ENCODE measurements around the gene SERPINC1. TPM values are rescaled to one million over a fixed set of nuclear protein-coding genes. Genes with fewer than 3 reads are reported as not detected.
"Not testable (repeated sequence)": the region's sequence is repeated elsewhere in the genome, so short reads cannot be mapped to it uniquely, and the experiment has no call there.

Gene SERPINC1
- total RNA-seq, 2 donors from 2014 or later = not detected

- TF ChIP-seq, protein P1, sequence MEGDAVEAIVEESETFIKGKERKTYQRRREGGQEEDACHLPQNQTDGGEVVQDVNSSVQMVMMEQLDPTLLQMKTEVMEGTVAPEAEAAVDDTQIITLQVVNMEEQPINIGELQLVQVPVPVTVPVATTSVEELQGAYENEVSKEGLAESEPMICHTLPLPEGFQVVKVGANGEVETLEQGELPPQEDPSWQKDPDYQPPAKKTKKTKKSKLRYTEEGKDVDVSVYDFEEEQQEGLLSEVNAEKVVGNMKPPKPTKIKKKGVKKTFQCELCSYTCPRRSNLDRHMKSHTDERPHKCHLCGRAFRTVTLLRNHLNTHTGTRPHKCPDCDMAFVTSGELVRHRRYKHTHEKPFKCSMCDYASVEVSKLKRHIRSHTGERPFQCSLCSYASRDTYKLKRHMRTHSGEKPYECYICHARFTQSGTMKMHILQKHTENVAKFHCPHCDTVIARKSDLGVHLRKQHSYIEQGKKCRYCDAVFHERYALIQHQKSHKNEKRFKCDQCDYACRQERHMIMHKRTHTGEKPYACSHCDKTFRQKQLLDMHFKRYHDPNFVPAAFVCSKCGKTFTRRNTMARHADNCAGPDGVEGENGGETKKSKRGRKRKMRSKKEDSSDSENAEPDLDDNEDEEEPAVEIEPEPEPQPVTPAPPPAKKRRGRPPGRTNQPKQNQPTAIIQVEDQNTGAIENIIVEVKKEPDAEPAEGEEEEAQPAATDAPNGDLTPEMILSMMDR (IDR thresholded peaks at IDR 0.05) = no peak
- Histone ChIP-seq H3K9me3 (no peaks in the 10 kb centered on the region), H3K4me1 (ENCODE audit: control insufficient read depth in 1 of 2, low read depth in 2 of 2) (peaks cover 0 to under 1% of the 10 kb centered on the region in 2 donors), H3K27me3 (replicated peaks; ENCODE audit: insufficient read depth) (no peaks in the 10 kb centered on the region), H3K4me3 (no peak overlapping the region), H3K27ac (no peak overlapping the region), H3K36me3 (peaks cover 24% of the 10 kb centered on the region)
- ATAC-seq (ENCODE audit: insufficient number of reproducible peaks, low FRiP score, low read depth) = no peak
- no peak for DNase-seq (ENCODE audit: low spot score)
These were observed 57.1 kb downstream of the SERPINC1 start for GRCh38 chr1:173860065-173860464.

DNA sequence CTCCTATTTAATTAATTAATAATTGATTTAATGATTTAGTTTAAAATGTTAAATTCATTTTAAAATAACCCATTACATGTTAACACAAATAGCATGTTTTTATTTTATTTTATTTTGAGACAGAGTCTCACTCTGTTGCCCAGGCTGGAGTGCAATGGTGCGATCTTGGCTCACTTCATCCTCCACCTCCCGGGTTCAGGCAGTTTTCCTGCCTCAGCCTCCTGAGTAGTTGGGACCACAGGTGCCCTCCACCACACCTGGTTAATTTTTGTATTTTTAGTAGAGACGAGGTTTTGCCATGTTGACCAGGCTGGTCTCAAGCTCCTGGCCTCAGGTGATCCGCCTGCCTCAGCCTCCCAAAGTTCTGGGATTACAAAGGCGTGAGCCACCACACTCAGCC, 57.6 kb downstream of the SERPINC1 start:
- ATAC-seq (ENCODE audit: insufficient number of reproducible peaks, low FRiP score, low read depth); H3K27ac ChIP-seq; DNase-seq (ENCODE audit: low spot score); H3K9me3 ChIP-seq; H3K4me1 ChIP-seq (ENCODE audit: control insufficient read depth in 1 of 2, low read depth in 2 of 2); H3K27me3 ChIP-seq (replicated peaks; ENCODE audit: insufficient read depth); H3K4me3 ChIP-seq: not testable (repeated sequence)
- peaks cover 19% of the 10 kb centered on the region for H3K36me3 ChIP-seq

- Histone ChIP-seq H3K4me3 (no peak overlapping the region), H3K36me3 (peaks cover 4% of the 10 kb centered on the region), H3K27me3 (replicated peaks; ENCODE audit: insufficient read depth) (no peaks in the 10 kb centered on the region), H3K9me3 (no peaks in the 10 kb centered on the region), H3K4me1 (ENCODE audit: control insufficient read depth in 1 of 2, low read depth in 2 of 2) (no peaks in the 10 kb centered on the region), H3K27ac (no peak overlapping the region)
- DNase-seq (ENCODE audit: low spot score) (no peak), ATAC-seq (ENCODE audit: insufficient number of reproducible peaks, low FRiP score, low read depth) (no peak)
- TF ChIP-seq, protein P1 (IDR thresholded peaks at IDR 0.05) = no peak
These were observed 59.7 kb downstream of the SERPINC1 start for GRCh38 chr1:173857363-173857917.

DNA sequence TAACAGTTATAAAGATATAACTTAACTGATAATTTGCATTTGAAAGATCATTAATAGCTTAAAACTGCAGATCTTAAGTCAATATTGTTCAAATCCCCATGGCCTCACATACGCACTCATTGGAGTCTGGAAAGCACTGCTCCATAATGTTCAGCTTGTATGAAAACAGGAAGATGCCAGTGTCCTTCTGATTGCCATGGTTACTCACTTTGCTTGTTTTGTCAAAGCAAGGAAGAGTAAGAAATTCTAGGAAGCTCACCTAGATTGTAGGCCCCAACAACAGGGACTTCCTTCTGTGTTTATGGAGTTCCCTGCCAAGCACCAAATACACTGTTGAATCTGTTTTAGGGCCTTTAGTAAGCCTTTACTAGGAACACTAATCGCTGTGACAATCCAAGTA, 60.2 kb downstream of the SERPINC1 start:
- TF ChIP-seq, protein P1 (IDR thresholded peaks at IDR 0.05) = no peak
- no peaks in the 10 kb centered on the region for H3K9me3 ChIP-seq
- no peak for ATAC-seq (ENCODE audit: insufficient number of reproducible peaks, low FRiP score, low read depth)
- peaks cover 2% of the 10 kb centered on the region for H3K36me3 ChIP-seq
- no peaks in the 10 kb centered on the region for H3K4me1 ChIP-seq (ENCODE audit: control insufficient read depth in 1 of 2, low read depth in 2 of 2)
- no peaks in the 10 kb centered on the region for H3K27me3 ChIP-seq (replicated peaks; ENCODE audit: insufficient read depth)
- DNase-seq (ENCODE audit: low spot score) = no peak
- no peak overlapping the region for H3K4me3 ChIP-seq
- no peak overlapping the region for H3K27ac ChIP-seq

DNA sequence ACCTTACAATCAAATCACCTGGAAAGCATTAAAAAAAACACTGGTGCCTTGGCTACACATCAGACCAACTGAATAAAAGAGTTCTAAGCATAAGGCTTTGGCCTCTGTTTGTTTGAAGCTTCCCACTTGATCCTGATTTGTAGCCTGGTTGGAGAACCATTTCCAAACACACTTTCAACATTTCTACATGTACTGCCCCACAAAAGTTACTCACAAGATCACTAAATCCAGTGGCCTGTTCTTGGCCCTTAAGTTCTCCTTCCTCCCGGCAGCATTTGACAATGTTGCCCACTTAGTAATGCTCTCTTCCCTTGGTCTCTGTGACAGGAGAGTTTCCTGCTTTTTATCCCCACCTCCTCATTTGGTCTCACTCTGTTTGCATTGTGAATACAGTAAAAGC, 61.1 kb downstream of the SERPINC1 start:
- no peaks in the 10 kb centered on the region for H3K36me3 ChIP-seq

More for the DNA sequence above, 61.1 kb downstream of the SERPINC1 start:
- no peak overlapping the region for H3K27ac ChIP-seq
- H3K27me3 ChIP-seq (replicated peaks; ENCODE audit: insufficient read depth) = no peaks in the 10 kb centered on the region
- TF ChIP-seq, protein P1 (IDR thresholded peaks at IDR 0.05) = no peak
- DNase-seq (ENCODE audit: low spot score) = no peak
- no peak overlapping the region for H3K4me3 ChIP-seq
- no peak for ATAC-seq (ENCODE audit: insufficient number of reproducible peaks, low FRiP score, low read depth)
- H3K4me1 ChIP-seq (ENCODE audit: control insufficient read depth in 1 of 2, low read depth in 2 of 2) = no peaks in the 10 kb centered on the region
- no peaks in the 10 kb centered on the region for H3K9me3 ChIP-seq

Other genes starting within 250 kb of the SERPINC1 start
- not detected for gene ANKRD45, start 247.5 kb downstream of the SERPINC1 start, total RNA-seq
- gene KLHL20, start 202.3 kb downstream of the SERPINC1 start, total RNA-seq = 10 to 100 TPM; 21.1 to 75.8 TPM
- gene DARS2, start 92.7 kb downstream of the SERPINC1 start, total RNA-seq = 10 to 100 TPM in 1 of 2 donors, 1 to 10 TPM in 1; 9.2 to 10.0 TPM
- gene CENPL, start 92.4 kb downstream of the SERPINC1 start, total RNA-seq = 1 to 10 TPM; 1.5 to 3.3 TPM
- 100 to 1,000 TPM; 120 to 294 TPM for gene GAS5, start 49.3 kb downstream of the SERPINC1 start, total RNA-seq
- gene ZBTB37, start 48.9 kb downstream of the SERPINC1 start, total RNA-seq = 10 to 100 TPM in 1 of 2 donors, 1 to 10 TPM in 1; 8.8 to 14.3 TPM
- 10 to 100 TPM; 25.3 to 41.5 TPM for gene RC3H1, start 105.0 kb upstream of the SERPINC1 start, total RNA-seq
- 10 to 100 TPM; 37.9 to 59.8 TPM for gene RABGAP1L, start 242.2 kb upstream of the SERPINC1 start, total RNA-seq